Measurements from ENCODE around the gene RHAG. TPM values are rescaled to one million over a fixed set of nuclear protein-coding genes. Genes with fewer than 3 reads are reported as not detected.
"Not testable (repeated sequence)": the region's sequence is repeated elsewhere in the genome, so short reads cannot be mapped to it uniquely, and the experiment has no call there.

The RHAG gene
- total RNA-seq, 1 donor from 2014 or later: not detected

DNA sequence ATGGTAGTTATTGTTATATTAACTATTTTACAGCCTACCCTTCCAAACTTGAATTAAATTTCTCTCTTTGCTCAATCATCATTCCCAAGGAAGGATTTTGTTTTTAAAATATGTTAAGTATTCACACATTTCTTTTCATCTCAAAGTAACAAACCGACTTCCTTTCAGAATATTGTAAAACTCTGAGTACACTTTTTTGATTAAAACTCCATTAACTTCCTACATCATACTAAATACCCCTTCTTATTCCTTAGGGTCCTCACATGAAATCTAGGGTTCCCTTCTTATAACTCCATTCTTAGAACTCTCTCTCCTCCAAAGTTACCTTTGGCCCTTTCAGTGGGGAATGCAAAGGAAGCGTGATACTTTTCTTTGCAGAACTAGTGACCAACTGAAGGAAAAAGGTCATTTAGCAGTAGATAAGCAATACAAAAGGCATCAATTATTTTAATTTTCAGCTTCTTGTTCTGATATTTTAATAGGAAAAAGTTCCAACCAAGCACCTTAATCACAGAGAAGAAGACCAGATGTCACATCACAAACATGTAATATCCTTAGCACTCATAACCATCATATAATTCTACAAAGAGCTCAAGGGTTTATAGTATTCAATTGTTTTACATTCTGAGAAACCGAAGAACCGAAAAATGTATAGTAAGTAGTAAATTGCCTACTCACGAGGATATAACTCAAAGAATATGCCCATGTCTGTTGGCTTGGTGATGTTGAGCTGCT is 494 bp downstream of the RHAG start:
- DNase-seq (ENCODE audit: low spot score): no peak

DNA sequence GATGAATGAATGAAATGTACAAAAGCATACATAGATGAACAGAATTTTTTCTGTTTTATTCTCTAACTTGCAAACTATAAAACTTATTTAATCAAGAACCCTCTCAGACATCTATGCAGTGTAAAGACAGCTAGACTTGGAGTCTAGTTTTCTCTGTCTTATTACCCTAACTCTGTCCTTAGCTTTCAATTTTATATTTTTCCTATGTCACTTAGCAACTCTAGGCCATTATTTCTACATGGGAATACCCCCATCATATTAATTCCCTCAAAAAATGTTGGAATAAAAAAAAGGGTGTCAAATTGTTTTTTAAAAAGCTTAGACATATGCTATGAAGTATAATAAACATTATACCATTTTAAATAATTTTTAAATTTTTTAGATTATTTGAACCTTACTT is 1.2 kb downstream of the RHAG start:
- no peak for DNase-seq (ENCODE audit: low spot score)

DNA sequence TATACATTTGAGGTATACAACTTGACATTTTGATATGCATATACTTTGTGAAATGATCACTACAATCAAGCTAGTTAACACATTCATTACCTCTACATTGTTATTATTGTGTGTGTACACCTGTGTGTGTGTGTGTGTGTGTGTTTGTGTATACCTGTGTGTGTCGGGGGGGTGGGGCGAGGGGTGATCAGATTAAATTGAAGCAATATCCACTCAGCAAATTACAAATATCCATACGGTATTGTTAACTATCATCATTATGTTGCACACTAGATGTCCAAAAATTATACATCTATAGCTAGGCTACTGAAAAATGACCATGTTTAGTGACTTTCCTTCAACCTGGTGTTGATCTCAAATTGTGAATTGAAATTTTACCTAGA is 1.8 kb downstream of the RHAG start:
- DNase-seq (ENCODE audit: low spot score): no peak

DNA sequence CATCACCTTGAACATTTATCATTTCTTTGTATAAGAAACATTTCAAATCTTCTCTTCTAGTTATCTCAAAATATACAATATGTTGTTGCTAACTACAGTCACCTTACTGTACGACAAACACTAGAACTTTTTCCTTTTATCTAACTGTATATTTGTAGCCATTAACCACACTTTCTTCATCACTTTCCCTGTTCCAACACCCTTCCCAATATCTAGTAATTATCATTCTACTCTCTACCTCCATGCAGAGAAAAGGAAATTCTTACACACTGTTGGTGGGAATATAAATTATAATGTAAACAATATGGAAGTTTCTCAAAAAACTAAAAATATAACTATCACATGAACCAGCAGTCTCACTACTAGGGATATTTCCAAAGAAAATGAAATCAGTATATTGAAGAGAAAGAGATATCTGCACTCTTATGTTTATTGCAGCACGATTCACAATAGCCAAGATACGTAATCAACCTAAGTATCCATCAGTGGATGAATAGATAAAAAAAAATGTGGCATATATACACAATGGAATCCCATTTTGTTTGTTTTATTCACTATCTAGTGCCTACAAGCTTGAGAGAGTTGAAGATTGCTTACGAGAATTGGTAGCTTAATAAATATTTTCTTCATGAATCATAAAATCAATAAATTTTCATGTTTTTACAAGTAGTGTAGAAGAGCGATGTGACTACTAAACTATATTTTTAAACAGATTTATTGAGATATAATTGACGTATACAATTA is 2.4 kb downstream of the RHAG start:
- DNase-seq (ENCODE audit: low spot score): no peak

DNA sequence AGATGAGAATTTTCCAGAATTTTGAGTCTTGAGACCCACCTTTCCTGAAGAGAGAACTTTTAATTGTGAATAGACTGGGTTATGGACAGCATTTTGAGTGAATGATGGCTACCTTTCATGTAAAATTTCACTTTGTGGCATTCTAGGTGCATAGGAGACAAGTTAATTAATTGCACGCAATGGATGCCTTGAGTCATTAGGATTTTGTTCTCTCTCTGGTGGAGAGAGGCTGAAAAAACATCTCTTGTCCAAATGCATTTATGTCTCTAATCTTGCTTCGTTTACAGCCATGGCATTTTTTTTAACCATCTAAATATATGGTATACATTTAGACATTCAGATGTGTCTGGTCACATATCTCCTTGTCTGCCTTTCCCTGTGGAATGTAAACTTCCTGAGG is 3.1 kb downstream of the RHAG start:
- DNase-seq (ENCODE audit: low spot score): no peak

DNA sequence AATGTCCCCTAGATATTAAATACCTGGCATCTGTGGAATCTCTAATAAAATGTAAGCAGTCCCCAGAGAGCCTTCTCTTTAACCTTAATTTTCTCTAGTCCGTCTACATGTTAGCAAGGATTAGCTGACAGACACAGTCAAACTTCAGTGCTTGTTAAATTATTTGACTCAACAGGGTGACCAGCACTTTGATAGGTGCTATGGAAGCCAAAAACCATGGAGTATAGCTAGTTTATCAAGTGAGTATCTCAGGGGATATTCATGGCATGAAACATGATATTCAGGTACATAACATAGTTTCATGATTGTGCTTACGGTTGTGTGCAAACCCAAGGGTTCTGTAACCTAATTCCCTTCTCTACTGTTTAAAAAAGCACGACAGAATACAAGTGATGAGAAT is 3.9 kb downstream of the RHAG start:
- DNase-seq (ENCODE audit: low spot score): no peak

DNA sequence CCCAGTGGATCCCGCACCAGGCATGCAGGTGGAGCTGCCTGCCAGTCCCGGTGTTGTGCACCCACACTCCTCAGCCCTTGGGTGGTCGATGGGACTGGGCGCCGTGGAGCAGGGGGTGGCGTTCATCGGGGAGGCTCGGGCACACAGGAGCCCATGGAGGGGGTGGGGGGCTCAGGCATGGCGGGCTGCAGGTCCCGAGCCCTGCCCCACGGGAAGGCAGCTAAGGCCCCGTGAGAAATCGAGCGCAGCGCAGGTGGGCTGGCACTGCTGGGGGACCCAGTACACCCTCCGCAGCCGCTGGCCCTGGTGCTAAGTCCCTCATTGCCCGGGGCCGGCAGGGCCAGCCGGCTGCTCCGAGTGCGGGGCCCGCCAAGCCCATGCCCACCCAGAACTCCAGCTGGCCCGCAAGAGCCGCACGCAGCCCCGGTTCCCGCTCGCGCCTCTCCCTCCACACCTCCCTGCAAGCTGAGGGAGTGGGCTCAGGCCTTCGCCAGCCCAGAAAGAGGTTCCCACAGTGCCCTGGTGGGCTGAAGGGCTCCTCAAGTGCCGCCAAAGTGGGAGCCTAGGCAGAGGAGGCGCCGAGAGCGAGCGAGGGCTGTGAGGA is 7.1 kb downstream of the RHAG start:
- not testable (repeated sequence) for DNase-seq (ENCODE audit: low spot score)

DNA sequence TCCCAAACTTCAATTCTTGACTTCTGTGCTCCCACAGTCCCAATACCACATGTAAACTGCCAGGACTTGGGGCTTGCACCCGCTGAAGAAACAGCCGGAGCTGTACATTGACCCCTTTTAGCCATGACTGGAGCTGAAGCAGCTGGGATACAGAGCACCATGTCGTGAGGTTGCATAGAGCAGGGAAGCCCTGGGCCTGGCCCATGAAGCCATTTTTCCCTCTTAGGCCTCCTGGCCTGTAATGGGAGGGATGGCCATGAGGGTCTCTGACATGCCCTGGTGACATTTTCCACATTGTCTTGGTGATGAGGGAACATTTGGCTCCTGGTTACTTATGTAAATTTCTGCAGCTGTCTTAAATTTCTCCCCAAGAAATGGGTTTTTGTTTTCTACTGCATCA is 9.8 kb downstream of the RHAG start:
- no peak for DNase-seq (ENCODE audit: low spot score)

DNA sequence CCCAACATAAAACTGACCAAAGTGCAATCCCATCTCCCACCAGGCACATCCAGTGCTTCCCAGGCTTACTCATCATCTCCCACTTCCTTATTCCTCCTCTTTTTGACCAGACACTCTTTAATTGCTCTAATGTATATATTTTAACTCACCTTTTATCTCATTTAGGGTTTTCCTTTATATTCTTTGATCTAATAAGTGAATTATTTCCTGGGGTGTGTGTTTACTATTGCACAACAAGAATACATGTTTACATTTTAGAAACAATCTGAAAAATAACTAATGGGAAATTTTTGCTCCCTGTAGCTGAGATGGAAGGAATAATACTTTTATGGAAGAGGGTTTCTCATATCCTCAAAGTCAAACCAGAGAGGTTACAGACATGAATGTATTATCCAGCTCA is 18.4 kb downstream of the RHAG start:
- DNase-seq (ENCODE audit: low spot score): no peak

DNA sequence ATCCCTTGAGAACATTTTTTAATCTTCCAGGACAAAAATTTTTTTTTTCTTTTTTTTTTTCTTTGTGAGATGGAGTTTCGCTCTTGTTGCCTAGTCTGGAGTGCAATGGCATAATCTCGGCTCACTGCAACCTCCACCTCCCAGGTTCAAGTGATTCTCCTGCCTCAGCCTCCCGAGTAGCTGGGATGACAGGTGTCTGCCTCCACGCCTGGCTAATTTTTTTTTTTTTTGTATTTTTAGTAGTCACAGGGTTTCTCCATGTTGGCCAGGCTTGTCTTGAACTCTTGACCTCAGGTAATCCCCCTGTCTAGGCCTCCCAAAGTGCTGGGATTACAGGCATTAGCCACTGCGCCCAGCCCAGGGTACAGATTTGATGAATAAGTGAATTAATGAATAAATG is 22.5 kb downstream of the RHAG start:
- not testable (repeated sequence) for DNase-seq (ENCODE audit: low spot score)

DNA sequence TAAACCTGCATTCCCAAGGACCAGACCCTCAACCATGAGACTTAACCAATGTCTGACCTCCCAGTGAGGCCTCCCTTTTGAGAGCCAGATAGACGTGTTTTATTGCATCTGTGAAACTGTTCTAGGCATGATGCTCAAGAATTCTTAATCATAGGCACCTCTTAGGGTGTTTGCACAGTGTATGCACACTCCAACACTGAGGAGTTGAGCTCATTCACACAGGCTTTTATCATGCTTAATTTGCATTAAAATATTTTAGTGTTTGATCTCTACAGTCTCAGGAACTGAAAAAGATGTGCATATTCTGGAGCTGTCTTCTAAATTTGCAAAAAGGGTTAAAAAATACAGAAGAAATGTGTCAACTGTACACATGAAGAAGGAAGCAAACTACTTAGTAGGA is 27.4 kb downstream of the RHAG start:
- DNase-seq (ENCODE audit: low spot score): no peak

DNA sequence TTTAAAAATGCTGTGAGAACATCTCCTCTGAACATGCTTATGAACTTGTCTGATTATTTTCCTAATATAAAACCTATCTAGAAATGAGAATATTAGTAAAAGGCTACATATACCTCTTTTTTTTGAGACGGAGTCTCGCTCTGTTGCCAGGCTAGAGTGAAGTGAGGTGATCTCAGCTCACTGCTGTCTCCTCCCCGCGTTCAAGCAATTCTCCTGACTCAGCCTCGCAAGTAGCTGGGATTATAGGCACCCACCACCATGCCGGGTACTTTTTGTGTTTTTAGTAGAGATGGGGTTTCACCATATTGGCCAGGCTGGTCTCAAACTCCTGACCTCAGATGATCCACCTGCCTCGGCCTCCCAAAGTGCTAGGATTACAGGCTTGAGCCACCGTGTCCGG is 28.4 kb downstream of the RHAG start:
- not testable (repeated sequence) for DNase-seq (ENCODE audit: low spot score)

DNA sequence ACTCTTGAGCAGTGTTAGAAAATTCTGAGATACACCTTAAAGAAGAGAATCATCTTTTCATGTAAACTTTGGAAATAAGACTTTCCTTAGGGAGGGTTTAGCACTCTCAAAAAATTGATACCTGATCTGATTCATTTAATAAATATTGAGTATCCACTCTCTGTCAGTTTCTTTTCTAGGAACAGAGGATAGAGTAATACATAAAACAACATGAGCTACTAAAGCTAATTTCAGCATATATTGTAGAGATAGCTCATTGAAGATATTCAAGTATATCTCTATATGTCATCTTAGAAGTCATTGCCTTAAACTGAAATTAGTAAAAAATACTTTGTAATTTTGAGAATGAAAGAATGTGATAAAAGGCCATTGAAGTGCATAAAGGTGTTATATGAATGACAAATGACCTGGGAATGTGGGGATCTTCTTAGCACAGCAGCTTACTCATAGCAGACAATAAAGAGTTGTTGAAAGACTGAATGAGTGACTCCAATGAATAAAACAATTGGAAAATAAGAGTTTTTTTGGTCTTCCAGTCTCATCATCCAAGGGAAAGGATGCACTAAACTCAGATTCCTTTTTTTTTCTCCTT is 29.2 kb downstream of the RHAG start:
- no peak for DNase-seq (ENCODE audit: low spot score)

DNA sequence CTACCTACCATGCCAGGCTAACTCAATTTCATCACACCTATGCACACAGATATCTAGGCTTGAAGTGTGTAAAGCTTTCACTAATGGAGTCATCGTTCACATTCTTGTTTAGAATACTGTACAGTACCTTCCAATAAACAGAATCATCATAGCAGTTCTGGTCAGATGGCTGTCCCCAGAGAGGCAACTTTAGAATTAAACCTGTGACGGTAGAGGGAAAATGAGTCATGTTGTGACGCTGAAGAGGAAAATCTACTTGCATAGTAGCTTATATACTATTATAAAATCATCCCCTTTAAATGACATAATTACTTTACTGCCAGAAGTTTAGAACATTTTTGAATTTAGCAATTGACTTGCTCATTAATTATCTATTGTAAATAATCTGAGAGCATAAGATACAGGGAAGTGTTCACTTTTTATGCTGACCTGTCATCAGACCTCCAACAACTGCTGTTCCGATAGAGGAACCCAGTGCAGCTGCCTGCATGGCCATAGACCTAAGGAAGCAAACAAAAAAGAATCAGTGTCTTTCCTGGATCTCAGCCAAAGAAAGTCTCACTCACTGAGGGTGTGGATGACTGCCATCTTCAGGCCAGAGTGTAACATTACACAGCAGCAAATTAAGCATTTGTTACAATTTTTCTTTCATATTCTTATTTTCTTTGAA is 29.8 kb downstream of the RHAG start:
- DNase-seq (ENCODE audit: low spot score): peak; percentile 89

DNA sequence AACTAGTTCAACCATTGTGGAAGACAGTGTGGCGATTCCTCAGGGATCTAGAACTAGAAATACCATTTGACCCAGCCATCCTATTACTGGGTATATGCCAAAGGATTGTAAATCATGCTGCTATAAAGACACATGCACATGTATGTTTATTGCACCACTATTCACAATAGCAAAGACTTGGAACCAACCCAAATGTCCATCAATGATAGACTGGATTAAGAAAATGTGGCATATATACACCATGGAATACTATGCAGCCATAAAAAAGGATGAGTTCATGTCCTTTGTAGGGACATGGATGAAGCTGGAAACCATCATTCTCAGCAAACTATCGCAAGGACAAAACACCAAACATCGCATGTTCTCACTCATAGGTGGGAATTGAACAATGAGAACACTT is 32.6 kb downstream of the RHAG start:
- DNase-seq (ENCODE audit: low spot score): not testable (repeated sequence)

DNA sequence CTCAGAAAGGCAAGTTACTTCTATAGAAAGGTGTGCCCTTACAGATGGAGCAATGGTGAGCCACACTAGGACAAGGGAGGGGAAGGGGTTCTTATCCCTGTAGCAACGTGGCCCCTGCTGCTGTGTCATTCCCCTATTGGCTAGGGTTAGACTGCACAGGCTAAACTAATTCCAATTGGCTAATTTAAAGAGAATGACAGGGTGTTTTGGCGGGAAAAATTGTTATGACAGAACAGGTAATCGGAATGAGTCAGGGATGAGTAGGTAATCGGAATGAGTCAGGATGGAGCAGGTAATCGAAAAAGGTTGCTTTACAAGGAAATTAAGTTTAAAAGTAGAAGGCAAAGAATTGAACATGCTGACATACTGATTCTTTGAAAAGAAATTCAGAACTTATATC is 49.4 kb downstream of the RHAG start:
- not testable (repeated sequence) for DNase-seq (ENCODE audit: low spot score)

DNA sequence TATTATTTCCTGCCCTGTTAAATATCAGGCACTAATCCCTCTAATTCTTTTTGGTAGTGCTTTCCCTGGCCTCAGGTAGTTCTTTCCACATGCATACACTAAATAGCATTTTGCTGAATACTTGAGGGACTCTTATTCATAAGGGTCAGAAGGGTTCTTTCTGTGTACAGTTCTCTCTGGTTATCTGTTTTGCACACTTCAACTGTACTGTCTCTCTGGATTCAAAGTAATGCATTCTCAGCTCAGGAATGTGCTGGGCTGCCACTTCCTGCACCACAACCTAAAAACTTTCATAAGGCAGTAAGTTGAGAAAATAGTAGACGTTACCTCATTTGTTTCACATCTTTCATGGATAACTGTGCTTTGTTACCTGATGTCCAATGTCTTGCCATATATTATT is 54.1 kb downstream of the RHAG start:
- no peak for DNase-seq (ENCODE audit: low spot score)

DNA sequence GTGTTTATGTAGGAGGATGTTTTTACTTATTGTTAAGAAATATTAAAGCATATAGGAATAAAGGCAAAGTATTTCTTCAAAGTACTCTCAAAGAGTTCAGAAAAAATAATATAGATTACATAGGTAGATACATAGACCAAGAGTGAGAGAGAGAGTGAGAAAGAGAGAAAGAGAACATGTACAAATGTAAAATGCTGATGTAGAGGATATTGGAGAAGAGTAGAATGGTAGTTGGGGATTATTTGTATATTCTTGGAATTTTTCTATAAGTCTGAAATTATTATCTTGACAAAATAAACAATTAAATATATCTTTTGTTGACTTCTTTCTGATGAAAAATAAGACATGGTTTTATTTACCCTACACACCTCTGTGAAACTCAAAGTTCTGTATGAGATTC is 57.0 kb downstream of the RHAG start:
- DNase-seq (ENCODE audit: low spot score): no peak

DNA sequence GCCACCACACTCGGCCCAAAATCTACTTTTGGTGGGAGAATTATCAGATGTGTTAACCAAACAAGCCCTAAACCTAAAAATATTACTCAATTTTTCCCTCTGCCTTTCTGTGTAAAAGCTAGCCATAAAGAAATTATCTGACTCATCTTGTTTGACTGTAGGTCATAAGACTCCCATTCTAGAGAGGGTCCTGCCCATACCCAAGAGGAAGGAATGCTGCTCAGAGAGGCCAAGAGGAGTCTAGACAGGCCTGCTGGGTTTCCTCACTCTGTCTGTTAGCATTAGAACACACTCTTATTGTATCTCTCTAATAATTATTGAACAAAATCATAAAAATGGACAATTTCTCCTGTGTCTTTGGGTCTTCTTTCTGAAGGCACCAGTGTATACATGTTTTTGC is 60.0 kb downstream of the RHAG start:
- DNase-seq (ENCODE audit: low spot score): no peak

DNA sequence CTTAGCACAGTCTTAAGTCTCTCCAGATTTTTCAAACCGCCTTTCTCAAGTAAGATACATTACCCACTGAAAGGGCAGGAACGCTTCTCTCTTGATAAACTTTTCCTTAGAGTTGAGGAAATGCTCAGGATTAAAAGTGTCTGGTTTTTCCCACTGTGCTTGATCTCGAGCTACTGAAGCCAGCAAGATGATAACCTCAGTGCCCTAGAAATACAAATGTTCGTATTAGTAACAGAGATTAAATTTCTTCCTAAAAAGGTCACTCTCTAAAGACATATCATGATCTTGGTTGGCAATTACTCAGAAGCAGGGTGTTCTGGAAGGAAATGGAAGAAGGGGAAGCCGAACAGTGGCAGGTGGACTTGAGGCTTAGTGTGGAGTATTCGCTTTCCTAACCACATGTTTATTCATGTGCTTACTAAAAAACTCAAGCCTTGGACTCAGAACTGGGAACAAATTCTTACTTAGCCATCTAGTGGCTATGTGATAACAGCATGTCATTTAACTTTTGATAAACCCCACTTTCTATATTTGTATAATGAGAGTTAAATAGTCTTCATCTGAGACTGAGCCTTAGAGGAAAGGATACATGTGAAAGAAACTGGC is 66.1 kb downstream of the RHAG start:
- peak; percentile 33 for DNase-seq (ENCODE audit: low spot score)

DNA sequence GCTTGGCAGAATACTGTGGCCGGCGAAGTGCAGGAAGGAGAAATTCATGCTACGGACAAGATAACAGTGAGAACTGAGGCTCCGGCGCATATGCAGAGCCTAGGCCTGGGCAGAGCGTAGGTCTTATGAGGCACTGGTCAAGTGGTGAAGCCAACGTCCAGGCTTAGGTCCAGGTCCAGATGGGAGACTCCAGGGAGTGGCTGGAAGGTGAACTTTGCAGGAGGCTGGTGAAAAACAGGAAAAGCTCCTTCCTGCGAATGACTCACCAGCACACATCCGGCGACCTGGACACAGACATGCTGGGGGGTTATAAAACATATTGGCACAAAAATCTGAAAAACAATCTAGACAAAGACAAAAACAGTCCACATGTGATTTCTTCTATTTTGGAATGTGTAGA is 70.8 kb downstream of the RHAG start:
- DNase-seq (ENCODE audit: low spot score): no peak

DNA sequence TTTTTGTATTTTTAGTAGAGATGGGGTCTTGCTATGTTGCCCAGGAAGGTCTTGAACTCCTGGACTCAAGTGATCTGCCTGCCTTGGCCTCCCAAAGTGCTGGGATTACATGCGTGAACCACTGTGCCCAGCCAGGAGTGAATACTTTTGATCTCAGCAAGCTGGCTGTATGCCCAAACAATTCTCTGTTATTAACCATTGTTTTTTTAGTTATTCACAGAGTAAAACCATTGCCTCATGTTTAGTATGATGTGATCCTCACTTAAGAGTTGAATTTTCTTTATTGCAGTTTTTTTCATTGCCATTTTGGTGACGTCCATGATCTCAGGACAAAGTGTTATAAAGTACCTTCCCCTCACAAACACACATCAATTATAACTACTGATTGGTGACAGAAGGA is 71.4 kb downstream of the RHAG start:
- DNase-seq (ENCODE audit: low spot score): no peak
